Smooth muscle cell of the umbilical artery (primary cell): ENCODE results near the gene RNU7-1. TPM values are rescaled to one million over a fixed set of nuclear protein-coding genes. Genes with fewer than 3 reads are reported as not detected.

Source experiments
- total RNA-seq: library from RNA; depleted of rRNA; stranded (reverse); fragments of >200 nt; gene quantifications from 2 replicates; pipeline ENCODE4 v1.2.3, GENCODE V29; 2014

The RNU7-1 gene
- total RNA-seq = not detected in 2 replicates

DNA sequence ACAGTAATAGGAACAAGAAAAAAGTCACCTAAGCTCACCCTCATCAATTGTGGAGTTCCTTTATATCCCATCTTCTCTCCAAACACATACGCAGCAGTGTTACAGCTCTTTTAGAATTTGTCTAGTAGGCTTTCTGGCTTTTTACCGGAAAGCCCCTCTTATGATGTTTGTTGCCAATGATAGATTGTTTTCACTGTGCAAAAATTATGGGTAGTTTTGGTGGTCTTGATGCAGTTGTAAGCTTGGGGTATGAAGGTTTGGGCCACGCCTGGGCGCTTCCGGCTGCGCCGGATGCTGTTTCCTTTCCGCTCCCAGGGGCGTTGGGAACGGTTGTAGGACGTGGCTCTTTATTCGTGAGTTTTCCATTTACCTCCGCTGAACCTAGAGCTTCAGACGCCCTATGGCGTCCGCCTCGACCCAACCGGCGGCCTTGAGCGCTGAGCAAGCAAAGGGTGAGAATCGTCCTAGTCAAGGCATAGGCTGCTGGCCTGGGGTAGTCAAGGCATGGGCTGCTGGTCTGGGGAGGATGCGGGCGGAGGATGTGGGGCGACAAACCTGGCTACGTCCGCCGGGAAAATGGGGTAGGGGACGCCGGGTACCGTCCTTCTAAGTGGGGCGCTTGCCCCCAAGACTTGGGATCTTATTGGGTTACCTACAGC lies at the start of gene RNU7-1, which contains the start of gene C12orf57:
TSS of gene RNU7-1 (plus strand) at position 95 of the 659 bp plus-strand sequence.
TSS of gene C12orf57 (plus strand) at position 301 of the 659 bp plus-strand sequence. CDS start at position 401, 100 bp downstream.

DNA sequence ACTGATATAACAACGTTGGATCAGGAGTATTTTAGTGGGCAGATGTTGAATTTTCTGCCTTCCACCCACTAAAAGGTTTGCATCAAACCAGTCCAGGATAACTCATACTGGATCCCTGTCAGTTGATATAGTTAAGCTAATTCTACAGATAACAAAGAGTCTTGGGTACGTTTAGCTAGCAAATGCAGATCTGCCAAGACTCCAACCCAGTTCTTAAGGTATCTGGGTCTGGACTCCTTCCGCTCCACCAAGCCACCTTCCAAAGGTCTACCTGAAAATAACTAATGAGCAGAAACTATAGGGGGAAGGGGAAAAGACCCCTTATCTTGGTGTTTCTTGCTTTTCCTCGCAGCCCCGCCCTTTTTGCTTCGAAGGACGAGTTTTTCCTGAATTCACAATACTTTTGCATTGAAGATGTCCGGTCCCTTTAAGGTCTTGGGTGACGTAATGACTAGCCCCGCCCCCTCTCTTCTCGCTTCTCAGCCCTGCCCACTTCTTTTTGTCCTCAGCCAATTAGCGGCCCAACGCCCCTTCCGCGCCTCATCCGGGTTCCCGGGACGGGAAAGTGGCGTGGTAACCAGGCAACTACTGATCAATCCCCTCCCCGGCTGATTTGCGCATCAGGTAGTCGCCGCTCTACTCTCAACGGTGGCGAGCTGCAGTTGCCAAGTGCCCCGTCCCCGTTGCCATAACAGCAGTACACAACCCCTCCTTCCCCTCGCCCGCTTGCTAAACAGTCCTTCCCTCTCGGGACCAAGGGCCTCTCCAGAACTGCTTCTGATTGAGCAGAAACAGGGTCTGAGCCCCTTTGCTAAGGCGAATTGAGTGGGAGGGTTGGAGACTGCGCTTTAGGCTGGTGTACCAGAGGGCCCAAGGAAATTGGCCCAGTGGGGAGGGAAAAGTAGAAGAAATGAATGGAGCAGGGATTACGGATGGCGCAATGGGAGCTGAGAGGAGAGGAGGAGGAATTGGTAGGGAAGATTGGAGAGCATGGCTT lies 39.0 kb upstream of the RNU7-1 start, which contains the start of gene LRRC23:
TSS of gene LRRC23 (plus strand) at position 543 of the 997 bp plus-strand sequence. CDS start 812 bp downstream, outside the sequence.

DNA sequence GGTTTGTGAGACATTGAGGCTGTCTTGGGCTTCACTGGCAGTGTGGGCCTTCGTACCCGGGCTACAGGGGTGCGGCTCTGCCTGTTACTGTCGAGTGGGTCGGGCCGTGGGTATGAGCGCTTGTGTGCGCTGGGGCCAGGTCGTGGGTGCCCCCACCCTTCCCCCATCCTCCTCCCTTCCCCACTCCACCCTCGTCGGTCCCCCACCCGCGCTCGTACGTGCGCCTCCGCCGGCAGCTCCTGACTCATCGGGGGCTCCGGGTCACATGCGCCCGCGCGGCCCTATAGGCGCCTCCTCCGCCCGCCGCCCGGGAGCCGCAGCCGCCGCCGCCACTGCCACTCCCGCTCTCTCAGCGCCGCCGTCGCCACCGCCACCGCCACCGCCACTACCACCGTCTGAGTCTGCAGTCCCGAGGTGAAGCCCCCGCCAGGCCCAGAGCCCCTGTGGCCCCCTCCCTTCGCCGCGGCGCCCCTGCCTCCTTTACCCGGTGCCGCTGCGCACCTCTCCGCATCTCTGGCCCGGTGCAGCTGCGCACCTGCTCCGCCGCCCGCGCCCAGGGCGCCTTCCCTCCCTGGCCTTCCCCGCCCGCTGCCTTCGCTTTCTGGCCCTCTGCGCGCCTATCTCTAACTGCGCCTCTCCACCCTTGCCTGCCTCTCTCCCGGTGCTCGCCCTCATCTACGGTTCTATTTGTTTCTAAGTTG lies 29.2 kb upstream of the RNU7-1 start, which contains the start of gene ENO2:
TSS of gene ENO2 (plus strand) at position 335 of the 701 bp plus-strand sequence. CDS start 1,253 bp downstream, outside the sequence.

DNA sequence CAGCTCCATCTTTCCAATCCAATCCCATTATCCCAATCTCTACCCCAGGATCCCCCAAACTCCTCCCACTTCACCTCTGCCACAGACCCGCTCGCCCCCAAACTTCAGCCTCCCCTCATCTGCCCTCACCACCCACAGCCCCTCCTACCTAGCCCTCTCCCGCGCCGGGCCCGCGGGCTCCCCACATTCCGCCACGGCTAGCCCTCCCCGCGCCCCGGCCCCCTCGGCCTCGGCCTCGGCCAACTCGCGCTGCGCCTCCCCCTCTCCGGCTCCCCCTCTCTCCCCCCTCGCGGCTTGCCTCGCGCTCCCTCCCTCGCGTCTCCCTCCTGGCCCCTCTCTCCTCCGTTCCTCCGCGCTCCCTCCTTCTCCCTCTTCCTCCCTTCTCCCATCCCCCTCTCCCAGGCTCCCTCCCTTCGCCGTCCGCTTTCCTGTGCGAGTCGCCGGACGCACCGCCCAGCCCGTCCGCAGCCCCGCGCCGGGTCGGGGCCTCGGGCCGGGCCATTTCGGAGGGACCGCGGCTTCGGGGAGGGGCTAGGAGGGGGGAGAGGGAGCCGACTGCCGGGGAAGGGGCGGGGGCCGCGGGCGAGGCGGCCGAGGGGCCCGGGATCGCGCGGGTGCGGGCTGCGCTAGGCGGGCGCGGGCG lies 16.1 kb upstream of the RNU7-1 start, which contains the start of gene ATN1:
TSS of gene ATN1 (plus strand) at position 581 of the 643 bp plus-strand sequence. CDS start 6,043 bp downstream, outside the sequence.

DNA sequence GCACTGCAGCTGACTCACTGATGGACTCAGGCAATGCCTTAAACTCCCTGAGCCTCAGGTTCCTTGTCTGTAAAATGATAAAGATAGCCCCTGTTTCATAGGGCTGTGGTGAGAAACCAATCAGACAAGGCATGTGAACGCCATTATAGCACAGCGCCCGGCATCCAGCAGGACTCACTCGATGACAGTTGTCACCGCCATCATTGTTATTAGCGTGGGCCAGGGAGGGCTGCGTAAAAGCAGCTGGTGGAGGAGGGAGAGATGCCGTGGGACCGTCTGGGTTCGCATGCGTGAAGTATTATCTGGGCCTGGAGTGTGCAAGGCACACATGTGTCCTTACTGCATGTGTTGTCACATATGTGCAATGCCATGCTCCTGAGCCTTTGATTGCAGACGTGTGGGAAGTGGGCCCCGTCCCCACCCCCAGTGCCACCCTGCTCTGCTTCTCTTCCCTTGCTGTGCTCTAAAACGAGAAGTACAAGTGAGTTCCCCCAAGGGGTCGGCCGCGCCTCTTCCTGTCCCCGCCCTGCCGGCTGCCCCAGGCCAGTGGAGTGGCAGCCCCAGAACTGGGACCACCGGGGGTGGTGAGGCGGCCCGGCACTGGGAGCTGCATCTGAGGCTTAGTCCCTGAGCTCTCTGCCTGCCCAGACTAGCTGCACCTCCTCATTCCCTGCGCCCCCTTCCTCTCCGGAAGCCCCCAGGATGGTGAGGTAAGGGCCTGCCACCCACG lies 7.4 kb downstream of the RNU7-1 start, which contains the start of gene PTPN6:
TSS of gene PTPN6 (plus strand) at position 546 of the 730 bp plus-strand sequence. CDS start at position 703, 157 bp downstream.

Other genes with a start within 250 kb of the RNU7-1 start
- 0.23 and 0.30 TPM in 2 replicates for gene PIANP, start 243.0 kb upstream of the RNU7-1 start, total RNA-seq
- 78.9 and 83.4 TPM in 2 replicates for gene COPS7A, start 219.8 kb upstream of the RNU7-1 start, total RNA-seq
- 184 and 213 TPM in 2 replicates for gene MLF2, start 190.7 kb upstream of the RNU7-1 start, total RNA-seq
- gene PTMS, start 177.5 kb upstream of the RNU7-1 start, total RNA-seq = 37.4 and 109 TPM in 2 replicates
- 0.05 TPM in 1 of 2 replicates, not detected in the other for gene LAG3, start 171.3 kb upstream of the RNU7-1 start, total RNA-seq
- gene CD4, start 154.3 kb upstream of the RNU7-1 start, total RNA-seq = 1.0 and 1.5 TPM in 2 replicates
- 2.1 and 2.6 TPM in 2 replicates for gene GPR162, start 122.0 kb upstream of the RNU7-1 start, total RNA-seq
- 216 and 275 TPM in 2 replicates for gene P3H3, start 115.4 kb upstream of the RNU7-1 start, total RNA-seq
- gene GNB3, start 102.9 kb upstream of the RNU7-1 start, total RNA-seq = 3.6 and 4.7 TPM in 2 replicates
- 2.1 and 8.1 TPM in 2 replicates for gene CDCA3, start 92.5 kb upstream of the RNU7-1 start, total RNA-seq
- gene USP5, start 91.7 kb upstream of the RNU7-1 start, total RNA-seq = 87.9 and 120 TPM in 2 replicates
- gene TPI1, start 76.3 kb upstream of the RNU7-1 start, total RNA-seq = 1,296 and 1,307 TPM in 2 replicates
- gene SPSB2, start 70.5 kb upstream of the RNU7-1 start, total RNA-seq = 2.6 and 5.0 TPM in 2 replicates
- 8.8 and 14.6 TPM in 2 replicates for gene LRRC23, start 39.0 kb upstream of the RNU7-1 start, total RNA-seq
- gene ENO2, start 29.2 kb upstream of the RNU7-1 start, total RNA-seq = 78.1 and 80.9 TPM in 2 replicates
- 20.2 and 26.3 TPM in 2 replicates for gene ATN1, start 15.9 kb upstream of the RNU7-1 start, total RNA-seq
- 47.2 and 210 TPM in 2 replicates for gene C12orf57, start 206 bp downstream of the RNU7-1 start, total RNA-seq
- gene PTPN6, start 7.5 kb downstream of the RNU7-1 start, total RNA-seq = not detected in 2 replicates
- 105 and 148 TPM in 2 replicates for gene PHB2, start 26.8 kb downstream of the RNU7-1 start, total RNA-seq
- gene EMG1, start 27.1 kb downstream of the RNU7-1 start, total RNA-seq = 45.7 and 48.1 TPM in 2 replicates
- 6.5 and 6.7 TPM in 2 replicates for gene LPCAT3, start 74.7 kb downstream of the RNU7-1 start, total RNA-seq
- 67.2 and 431 TPM in 2 replicates for gene C1S, start 116.9 kb downstream of the RNU7-1 start, total RNA-seq
- gene C1R, start 148.6 kb downstream of the RNU7-1 start, total RNA-seq = 22.7 and 129 TPM in 2 replicates
- gene C1RL, start 165.4 kb downstream of the RNU7-1 start, total RNA-seq = 17.3 and 21.4 TPM in 2 replicates
- gene RBP5, start 185.1 kb downstream of the RNU7-1 start, total RNA-seq = not detected in 2 replicates
- gene CLSTN3, start 186.6 kb downstream of the RNU7-1 start, total RNA-seq = 25.2 and 33.8 TPM in 2 replicates
- gene PEX5, start 245.9 kb downstream of the RNU7-1 start, total RNA-seq = 26.4 and 28.8 TPM in 2 replicates